Astrocyte (in vitro differentiated cells and primary cell): Measurements from ENCODE around the gene GJC1. TPM values are rescaled to one million over a fixed set of nuclear protein-coding genes. Genes with fewer than 3 reads are reported as not detected.

Experiments used
- DNase-seq: peaks from one replicate; pipeline ENCODE4 v3.0.0-alpha.2; 2010; ENCODE audit warnings: low read depth
- FAIRE-seq: peaks from 2 replicates; lab custom pipeline; 2011; peaks lifted over from hg19 to GRCh38; lab: Jason Lieb, UNC
- H2AFZ ChIP-seq: 2 replicates; pipeline ENCODE4 v1.6.0; 2012; ENCODE audit warnings: low read depth, low read length, inconsistent platforms
- H3K27ac ChIP-seq: 2 replicates; pipeline ENCODE4 v1.5.1; 2011; ENCODE audit warnings: low read depth, low read length, inconsistent platforms
- H3K27me3 ChIP-seq: 2 replicates; pipeline ENCODE4 v1.6.0; 2011; ENCODE audit warnings: low read length, inconsistent platforms; ENCODE audit not compliant: insufficient read depth
- H3K36me3 ChIP-seq: 2 replicates; pipeline ENCODE4 v1.5.1; 2011; ENCODE audit warnings: low read length, inconsistent platforms; ENCODE audit not compliant: insufficient read depth
- H3K4me1 ChIP-seq: 2 replicates; pipeline ENCODE4 v1.5.1; 2011; ENCODE audit warnings: low read length, inconsistent platforms; ENCODE audit not compliant: insufficient read depth
- H3K4me2 ChIP-seq: 2 replicates; pipeline ENCODE4 v1.6.0; 2012; ENCODE audit warnings: low read length, inconsistent platforms
- H3K4me3 ChIP-seq: 2 replicates; pipeline ENCODE4 v1.5.1; 2011; ENCODE audit warnings: low read depth, mild to moderate bottlenecking, low read length, inconsistent platforms; ENCODE audit not compliant: insufficient read depth
- H3K79me2 ChIP-seq: 2 replicates; pipeline ENCODE4 v1.6.0; 2012; ENCODE audit warnings: mild to moderate bottlenecking, low read length, inconsistent platforms; ENCODE audit not compliant: insufficient read depth
- H3K9ac ChIP-seq: 2 replicates; pipeline ENCODE4 v1.6.0; 2012; ENCODE audit warnings: mild to moderate bottlenecking, low read length, inconsistent platforms
- H3K9me3 ChIP-seq: 2 replicates; pipeline ENCODE4 v1.5.1; 2012; ENCODE audit warnings: low read depth, mild to moderate bottlenecking, low read length, inconsistent platforms; ENCODE audit not compliant: insufficient read depth
- H4K20me1 ChIP-seq: 2 replicates; pipeline ENCODE4 v1.6.0; 2012; ENCODE audit warnings: low read length, inconsistent platforms; ENCODE audit not compliant: insufficient read depth
- H3K27ac Mint-ChIP-seq: one replicate; pipeline ENCODE4 v1.8.0; 2021; ENCODE audit warnings: mild to moderate bottlenecking, mixed read lengths; ENCODE audit not compliant: unreplicated experiment
- H3K27me3 Mint-ChIP-seq: one replicate; pipeline ENCODE4 v1.8.0; 2021; ENCODE audit warnings: low read depth, mixed read lengths; ENCODE audit not compliant: unreplicated experiment
- H3K36me3 Mint-ChIP-seq: one replicate; pipeline ENCODE4 v1.8.0; 2021; ENCODE audit warnings: low read depth, mixed read lengths; ENCODE audit not compliant: unreplicated experiment
- H3K4me1 Mint-ChIP-seq: one replicate; pipeline ENCODE4 v1.8.0; 2021; ENCODE audit warnings: low read depth, mixed read lengths; ENCODE audit not compliant: unreplicated experiment
- H3K4me3 Mint-ChIP-seq: one replicate; pipeline ENCODE4 v1.8.0; 2021; ENCODE audit warnings: mild to moderate bottlenecking, moderate library complexity, mixed read lengths; ENCODE audit not compliant: unreplicated experiment
- H3K9me3 Mint-ChIP-seq: one replicate; pipeline ENCODE4 v1.8.0; 2021; ENCODE audit warnings: mild to moderate bottlenecking, mixed read lengths; ENCODE audit not compliant: unreplicated experiment
- CTCF ChIP-seq: IDR thresholded peaks from 2 replicates; pipeline ENCODE4 v1.5.1; 2011; ENCODE audit warnings: low read depth, mild to moderate bottlenecking, inconsistent platforms, low read length, moderate library complexity; ENCODE audit not compliant: insufficient read depth
- EZH2 ChIP-seq: IDR thresholded peaks from 2 replicates; pipeline ENCODE4 v1.6.1; 2012; ENCODE audit warnings: mild to moderate bottlenecking, low read length, inconsistent platforms; ENCODE audit not compliant: insufficient read depth
- total RNA-seq: library from RNA; stranded (reverse); gene quantifications from 2 replicates; pipeline ENCODE4 v1.2.1, GENCODE V29; 2021

The GJC1 gene
- total RNA-seq, 1 donor from 2014 or later: 38.4 TPM

- no peaks in the 10 kb centered on the region for H3K9me3 ChIP-seq
- H3K36me3 Mint-ChIP-seq: peaks cover 29% of the 10 kb centered on the region
- H3K9me3 Mint-ChIP-seq: no peaks in the 10 kb centered on the region
- H3K4me1 ChIP-seq: no peaks in the 10 kb centered on the region
- DNase-seq (no peak), FAIRE-seq (no peak)
- no peaks in the 10 kb centered on the region for H3K27me3 ChIP-seq
- no peaks in the 10 kb centered on the region for H3K27me3 Mint-ChIP-seq
- H3K27ac ChIP-seq: no peak overlapping the region
- no peak overlapping the region for H3K4me3 Mint-ChIP-seq
- no peaks in the 10 kb centered on the region for H3K79me2 ChIP-seq
- H3K4me2 ChIP-seq: no peak overlapping the region
- no peaks in the 10 kb centered on the region for H3K4me1 Mint-ChIP-seq
- H3K4me3 ChIP-seq: no peak overlapping the region
- H3K9ac ChIP-seq: no peak overlapping the region
- H2AFZ ChIP-seq: no peak overlapping the region
- H3K27ac Mint-ChIP-seq: no peak overlapping the region
- no peak for TF ChIP-seq EZH2
- no peak for TF ChIP-seq CTCF
- no peaks in the 10 kb centered on the region for H4K20me1 ChIP-seq
- peaks cover 33% of the 10 kb centered on the region for H3K36me3 ChIP-seq
Observed at GRCh38 chr17:44850025-44850424, 19.9 kb upstream of the GJC1 start.

- no peaks in the 10 kb centered on the region for H3K27me3 Mint-ChIP-seq
- no peak overlapping the region for H3K4me2 ChIP-seq
- H3K9me3 ChIP-seq: no peaks in the 10 kb centered on the region
- no peaks in the 10 kb centered on the region for H3K27me3 ChIP-seq
- no peak overlapping the region for H3K27ac ChIP-seq
- no peak for FAIRE-seq
- no peaks in the 10 kb centered on the region for H3K9me3 Mint-ChIP-seq
- peaks cover 8% of the 10 kb centered on the region for H3K4me1 ChIP-seq
- H3K36me3 ChIP-seq: peaks cover 23% of the 10 kb centered on the region
- no peak overlapping the region for H3K27ac Mint-ChIP-seq
- H3K9ac ChIP-seq: no peak overlapping the region
- peaks cover 6% of the 10 kb centered on the region for H3K4me1 Mint-ChIP-seq
- DNase-seq: no peak
- H3K4me3 Mint-ChIP-seq: no peak overlapping the region
- peaks cover 19% of the 10 kb centered on the region for H3K36me3 Mint-ChIP-seq
- no peak overlapping the region for H3K4me3 ChIP-seq
- no peaks in the 10 kb centered on the region for H3K79me2 ChIP-seq
- no peaks in the 10 kb centered on the region for H4K20me1 ChIP-seq
- TF ChIP-seq EZH2 (no peak), CTCF (no peak)
- H2AFZ ChIP-seq: no peak overlapping the region
Observed at GRCh38 chr17:44848961-44849489, 18.9 kb upstream of the GJC1 start.

GRCh38 chr17:44848257-44848795 is 18.2 kb upstream of the GJC1 start:
- H3K9me3 Mint-ChIP-seq: no peaks in the 10 kb centered on the region
- no peak overlapping the region for H3K4me3 Mint-ChIP-seq
- FAIRE-seq: no peak
- Histone ChIP-seq H3K9ac (no peak overlapping the region), H3K4me2 (no peak overlapping the region), H3K4me3 (no peak overlapping the region), H2AFZ (no peak overlapping the region), H4K20me1 (no peaks in the 10 kb centered on the region), H3K36me3 (peaks cover 16% of the 10 kb centered on the region), H3K27me3 (no peaks in the 10 kb centered on the region), H3K79me2 (no peaks in the 10 kb centered on the region), H3K27ac (no peak overlapping the region), H3K4me1 (peaks cover 8% of the 10 kb centered on the region), H3K9me3 (no peaks in the 10 kb centered on the region)
- peaks cover 13% of the 10 kb centered on the region for H3K36me3 Mint-ChIP-seq
- H3K4me1 Mint-ChIP-seq: peaks cover 6% of the 10 kb centered on the region
- no peak for TF ChIP-seq EZH2
- no peak for TF ChIP-seq CTCF
- no peak overlapping the region for H3K27ac Mint-ChIP-seq
- H3K27me3 Mint-ChIP-seq: no peaks in the 10 kb centered on the region
- no peak for DNase-seq
